HG02970 (cell line): ENCODE data around the gene ATRNL1.

Source experiments
- ATAC-seq: cut with Tn5 transposase; IDR thresholded peaks from one replicate; pipeline ENCODE4 v1.9.1; 2021; ENCODE audit warnings: mild to moderate bottlenecking, moderate library complexity, moderate number of reproducible peaks; ENCODE audit not compliant: unreplicated experiment, low FRiP score

The ATRNL1 gene

DNA sequence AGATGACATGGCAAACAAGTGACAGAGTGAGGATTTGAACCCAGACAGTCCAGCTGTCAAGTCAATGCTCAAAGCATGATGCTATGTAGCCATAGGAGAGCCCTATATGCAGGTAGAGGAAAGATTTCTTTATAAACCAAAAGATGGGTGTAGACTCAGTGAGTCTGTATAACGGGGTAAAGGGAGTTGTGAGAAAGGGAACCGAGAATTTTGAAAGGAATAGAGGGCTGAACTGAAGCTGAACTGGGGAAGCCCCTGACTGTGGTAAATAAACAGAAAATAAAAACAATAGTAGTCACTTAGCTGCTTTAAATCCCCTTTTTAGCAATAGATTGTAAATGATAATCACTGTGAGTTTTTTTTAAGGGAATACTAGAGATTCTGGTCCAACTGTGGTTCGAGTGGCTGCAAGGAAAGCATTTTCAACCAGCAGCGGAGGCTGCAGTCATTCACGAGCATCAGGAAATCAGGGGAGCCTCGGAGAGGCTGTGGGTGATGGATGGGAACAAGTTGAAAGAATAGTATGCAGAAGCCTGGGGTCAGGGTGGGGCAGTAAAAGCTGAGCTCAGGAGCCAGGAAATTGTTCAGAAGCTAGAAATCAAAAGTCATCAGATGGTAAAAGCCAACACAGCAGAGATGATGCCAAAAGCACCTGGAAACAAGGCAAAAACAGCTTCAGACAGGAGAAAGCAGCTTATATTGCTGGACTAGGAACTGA lies 786.4 kb downstream of the ATRNL1 start:
- ATAC-seq, result no peak

DNA sequence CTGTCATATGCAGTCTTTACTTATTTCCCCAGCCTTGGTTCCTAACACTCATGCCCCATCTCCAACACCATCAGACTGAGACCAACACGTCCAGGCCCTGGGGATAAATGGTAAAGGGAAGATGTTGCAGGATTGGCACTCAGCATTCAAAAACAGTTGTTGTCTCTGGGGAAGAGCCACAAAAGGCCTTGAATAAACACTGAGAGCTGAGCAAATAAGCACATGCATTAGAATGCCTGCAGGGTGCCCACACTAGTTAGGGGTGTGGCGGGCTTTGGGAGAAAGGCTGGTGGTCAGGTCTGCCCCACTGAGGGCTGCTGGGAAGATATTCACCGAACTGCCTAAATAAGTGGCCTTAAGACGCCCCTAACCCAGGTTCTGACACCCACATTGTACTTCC lies 788.9 kb downstream of the ATRNL1 start:
- no peak for ATAC-seq

DNA sequence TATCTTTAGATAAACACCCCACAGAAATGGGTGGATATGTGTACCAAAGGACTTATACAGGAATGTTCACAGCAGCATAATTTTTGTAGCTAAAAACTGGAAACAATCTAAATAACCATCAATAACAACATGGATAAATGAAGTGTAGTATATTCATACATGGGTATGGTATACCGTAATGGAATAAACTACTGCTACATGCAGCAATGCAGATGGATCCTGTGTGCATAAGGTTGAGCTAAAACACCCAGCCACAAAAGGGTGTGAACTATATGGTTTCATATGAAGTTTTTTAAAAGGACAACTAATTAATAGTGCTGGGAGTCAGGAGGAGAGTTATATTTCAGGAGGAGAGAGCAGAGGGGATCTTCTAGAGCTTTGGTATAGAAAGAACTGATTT lies 790.2 kb downstream of the ATRNL1 start:
- ATAC-seq, result no peak

DNA sequence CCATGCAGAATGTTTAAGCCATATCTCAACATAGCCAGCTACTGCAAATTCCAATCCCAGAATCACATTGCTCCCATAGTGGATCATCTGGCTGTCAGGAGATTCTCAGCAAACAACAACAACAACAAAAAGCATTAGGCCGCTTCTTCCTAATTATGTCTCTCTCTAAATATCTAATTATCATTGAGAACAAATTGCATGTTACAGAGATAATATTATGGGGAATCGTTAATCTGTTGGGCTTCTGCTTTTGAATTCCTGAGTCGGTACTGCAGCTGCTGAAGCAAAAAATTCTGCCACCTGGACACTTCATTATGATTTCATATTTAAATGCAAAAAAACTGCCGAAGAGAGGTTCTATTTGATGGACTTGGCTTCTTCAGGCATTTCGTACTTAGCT lies 791.2 kb downstream of the ATRNL1 start:
- no peak for ATAC-seq

DNA sequence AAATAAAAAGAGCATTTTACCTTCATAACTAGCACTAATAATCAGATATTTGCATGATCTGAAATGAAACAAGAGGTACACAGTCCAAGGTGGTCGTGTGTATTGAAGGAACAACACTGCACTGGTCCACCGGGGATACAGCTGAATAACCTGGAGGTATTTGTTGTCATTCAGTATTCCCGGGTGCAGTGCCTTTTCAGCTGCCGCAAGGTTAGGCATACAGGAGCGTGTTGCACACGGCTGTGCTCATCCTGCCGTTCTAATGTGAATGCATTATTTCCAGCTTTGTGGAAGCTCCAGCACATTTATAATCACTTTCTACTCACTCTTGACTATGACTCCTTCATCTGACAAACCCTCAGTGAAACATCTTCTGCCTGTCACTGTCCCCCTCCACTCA lies 802.0 kb downstream of the ATRNL1 start:
- ATAC-seq, result no peak

DNA sequence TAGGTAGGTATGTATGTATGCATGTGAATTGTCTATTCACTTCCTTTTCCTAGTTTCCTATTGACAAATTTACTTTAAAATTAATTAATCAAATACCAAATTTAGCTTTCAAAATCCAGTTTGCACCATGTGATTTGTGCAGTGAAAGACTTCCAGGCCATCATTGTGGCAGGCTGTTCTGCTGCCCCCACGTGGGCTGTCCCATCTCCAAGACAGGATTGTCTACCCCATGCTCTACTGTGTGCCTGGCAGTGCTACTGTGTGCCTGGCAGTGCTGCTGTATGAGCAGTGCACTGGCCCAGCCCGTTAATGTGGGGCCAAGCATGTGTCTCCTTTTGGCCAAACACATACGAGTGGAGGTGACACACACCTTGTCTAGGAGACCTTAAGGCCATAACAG lies 805.1 kb downstream of the ATRNL1 start:
- no peak for ATAC-seq

DNA sequence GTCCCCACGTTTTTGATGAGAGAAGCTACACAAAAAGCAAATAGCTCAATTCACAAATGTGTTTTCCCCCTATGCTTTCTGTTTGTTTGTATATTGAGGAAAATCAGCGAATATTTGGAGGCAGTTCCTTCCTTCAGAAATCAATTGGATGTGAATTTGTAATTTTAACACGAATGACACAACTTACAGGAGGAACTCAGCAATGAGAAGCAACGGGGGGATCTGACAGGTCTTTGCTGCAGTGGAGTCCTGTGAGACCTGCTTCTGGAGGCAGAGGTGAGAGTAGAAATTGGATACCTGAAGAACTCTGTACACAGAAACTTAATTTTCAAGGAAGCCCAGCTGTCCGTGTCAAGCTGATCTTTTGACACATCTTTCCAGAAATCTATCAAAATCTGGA lies 809.4 kb downstream of the ATRNL1 start:
- ATAC-seq, result no peak

DNA sequence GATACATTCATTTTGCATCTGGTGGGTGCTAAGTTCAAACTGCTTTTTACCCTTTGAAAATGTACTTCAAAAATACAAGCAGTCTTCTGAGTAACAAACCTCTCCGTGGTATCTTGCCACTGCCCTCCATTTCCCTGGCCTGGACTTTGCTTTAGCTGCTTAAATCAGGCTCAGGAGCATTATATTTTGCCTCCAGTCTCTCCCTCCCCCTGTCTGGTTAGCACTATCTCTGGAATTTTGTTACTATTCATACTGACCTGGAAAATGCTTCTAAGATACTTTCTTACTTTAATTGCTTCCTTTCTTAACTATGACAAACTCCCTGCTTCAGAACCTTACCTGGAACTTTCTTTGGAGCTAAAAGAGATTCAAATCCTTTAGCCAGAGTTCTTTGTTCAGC lies 810.0 kb downstream of the ATRNL1 start:
- ATAC-seq, result no peak

DNA sequence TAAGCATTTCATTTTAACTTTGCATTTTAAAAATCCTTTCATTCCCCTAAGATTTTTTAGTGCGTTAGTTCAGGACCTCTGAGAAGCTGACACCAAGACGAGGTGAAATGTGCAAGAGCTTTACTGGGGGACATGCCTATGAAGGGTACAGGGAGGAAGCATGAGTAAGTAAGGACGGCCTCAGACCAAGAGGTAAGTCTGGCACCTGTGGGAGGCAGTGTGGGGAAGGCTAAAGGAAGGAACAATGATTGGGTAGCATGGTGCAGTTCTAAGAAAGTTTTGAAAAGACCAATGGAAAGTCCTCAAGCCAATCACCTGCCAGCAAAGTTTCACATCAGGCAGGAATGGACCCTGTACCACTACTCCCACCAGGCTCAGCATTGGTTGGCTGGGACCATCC lies 810.7 kb downstream of the ATRNL1 start:
- no peak for ATAC-seq

DNA sequence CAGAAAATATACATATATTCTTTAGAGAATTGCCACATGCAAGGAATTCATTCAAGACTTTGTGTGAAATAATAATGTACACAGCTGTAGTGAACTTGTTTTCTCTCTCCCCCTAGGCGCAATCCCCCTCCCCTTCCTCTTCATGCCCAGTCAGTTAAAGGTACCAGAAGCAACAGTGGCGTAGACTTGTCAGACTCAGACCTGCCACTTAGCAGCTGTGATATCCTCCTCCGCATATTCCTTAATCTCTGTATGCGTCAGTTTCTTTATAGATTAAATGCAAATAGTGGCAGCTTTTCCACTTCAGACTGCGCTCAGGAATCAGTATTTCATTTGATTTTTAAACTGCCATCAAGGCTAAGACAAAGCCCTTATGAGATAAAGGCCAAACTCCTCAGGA lies 815.9 kb downstream of the ATRNL1 start:
- ATAC-seq, result no peak

DNA sequence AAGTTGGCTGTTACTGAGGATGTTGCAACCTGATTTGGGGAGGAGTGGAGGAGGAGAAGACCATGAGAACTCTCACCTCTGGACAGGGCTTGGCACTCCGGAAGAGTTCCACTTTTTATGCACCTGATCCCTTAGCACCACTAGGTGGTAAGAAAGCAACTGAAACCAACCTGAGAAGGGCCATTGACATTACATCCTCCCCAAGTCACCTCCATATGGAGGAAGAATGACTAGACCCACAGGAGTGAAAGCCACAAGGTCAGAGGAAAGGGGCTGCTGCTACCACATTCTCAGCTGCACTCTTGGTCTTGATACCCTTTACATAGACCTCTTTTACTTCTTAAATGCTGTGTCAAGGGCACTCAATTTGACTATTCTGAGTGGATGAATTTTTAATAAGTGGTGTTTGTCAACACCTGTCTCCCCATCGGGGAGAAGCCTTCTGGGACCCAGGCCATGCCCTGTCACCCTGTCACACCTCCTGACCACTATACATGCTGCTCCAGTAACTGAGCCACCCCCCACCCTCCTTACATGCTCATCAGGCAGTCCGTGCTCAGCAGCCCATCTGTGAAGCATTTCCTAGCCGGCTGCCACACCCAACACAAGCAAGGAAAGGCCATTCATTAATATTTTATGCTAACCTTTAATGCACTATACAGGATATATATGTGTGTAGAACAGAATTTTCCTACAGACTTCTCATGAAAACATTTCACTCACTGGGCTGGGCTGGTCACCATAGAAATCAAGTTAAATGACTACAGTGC lies 817.0 kb downstream of the ATRNL1 start:
- ATAC-seq, result no peak

DNA sequence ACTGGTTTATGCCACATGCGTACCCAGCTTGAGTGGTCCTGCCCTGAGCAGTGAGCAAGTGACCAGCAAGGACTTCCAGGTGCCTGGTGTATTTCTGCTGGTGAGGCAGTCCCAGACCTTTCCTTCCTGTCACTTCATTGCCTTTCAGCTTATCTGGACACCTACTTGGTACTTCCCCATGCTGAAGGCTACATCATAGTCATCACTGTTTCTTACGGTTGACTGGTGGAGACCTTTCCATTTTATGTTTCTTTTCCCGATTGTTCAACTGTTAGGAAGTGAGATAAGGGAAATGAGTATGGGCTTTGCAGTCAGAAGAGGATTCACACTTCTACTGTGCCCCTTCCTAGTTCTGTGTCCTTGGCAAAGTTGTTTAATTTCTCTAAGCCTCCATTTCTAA lies 821.3 kb downstream of the ATRNL1 start:
- no peak for ATAC-seq

DNA sequence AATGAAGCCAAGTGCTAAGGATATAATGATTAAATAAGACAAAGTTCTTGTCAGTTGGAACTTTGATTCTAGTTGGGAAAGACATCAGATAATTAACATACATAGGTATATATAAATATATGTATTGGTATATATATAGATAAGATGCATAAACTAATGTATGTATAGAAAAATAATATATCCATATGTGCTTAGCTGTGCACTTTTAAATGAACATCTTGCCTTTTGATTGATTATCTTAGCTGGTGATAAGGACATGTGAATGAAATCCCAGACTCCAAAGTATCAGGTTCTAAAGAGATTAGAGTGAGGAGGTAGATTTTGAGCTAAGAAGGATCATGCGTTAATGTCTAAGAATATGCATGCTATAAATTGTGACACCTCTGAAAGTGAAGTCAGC lies 822.3 kb downstream of the ATRNL1 start:
- ATAC-seq, result no peak

DNA sequence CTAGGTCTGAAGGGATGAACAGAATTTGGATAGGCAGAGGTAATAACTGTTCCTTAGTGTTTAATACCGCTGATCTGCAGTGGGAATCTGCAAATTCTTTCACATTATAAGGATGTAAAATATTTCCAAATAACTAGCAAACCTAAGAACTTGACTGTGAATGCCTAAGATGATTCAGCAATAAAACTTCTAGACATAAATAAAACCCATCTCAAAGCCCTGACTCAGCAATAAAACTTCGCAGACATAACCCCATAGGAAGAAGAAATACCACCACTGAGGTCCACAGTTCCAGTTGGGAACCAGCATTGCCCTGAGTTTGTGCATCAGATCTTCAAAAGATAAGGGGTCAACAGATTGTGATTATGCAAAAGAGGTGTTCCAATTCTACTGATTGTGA lies 825.6 kb downstream of the ATRNL1 start:
- no peak for ATAC-seq

DNA sequence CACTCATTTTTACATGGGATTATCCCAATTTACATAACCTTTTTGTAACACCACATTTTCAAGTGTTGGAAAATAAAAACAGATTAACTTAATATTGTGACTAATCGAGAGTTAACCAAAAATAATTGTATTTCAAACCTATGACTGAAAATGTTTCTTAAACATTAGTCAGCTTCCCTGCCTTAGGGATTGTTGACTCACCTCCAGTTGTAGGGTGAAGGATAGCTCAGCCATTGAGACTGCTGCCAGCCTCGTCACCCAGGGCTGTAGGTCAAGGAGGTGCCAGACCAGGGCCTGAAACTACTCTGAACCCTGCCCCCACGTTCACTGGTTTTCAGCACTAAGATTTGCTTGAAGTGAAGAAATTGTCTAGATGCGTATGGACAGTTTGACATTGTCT lies 828.6 kb downstream of the ATRNL1 start:
- ATAC-seq, result no peak

DNA sequence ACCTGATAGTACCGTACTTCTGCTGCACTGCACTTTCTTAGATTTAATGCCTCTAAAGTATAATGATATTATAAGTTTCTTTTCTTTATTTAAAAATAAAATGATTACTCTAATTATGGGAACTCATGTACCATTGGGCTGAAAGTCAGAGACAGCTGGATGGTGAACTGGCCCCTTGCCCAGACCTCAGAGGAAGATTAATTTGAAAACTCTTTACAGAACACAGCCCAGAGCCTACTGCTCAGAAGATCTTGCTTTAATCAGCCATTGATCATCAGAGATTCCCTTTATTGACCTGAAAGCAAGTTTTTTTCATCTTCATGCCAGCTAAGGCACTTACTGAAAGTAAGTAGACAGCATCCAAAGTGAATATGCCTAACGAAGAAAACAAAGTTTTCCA lies 838.1 kb downstream of the ATRNL1 start:
- no peak for ATAC-seq

DNA sequence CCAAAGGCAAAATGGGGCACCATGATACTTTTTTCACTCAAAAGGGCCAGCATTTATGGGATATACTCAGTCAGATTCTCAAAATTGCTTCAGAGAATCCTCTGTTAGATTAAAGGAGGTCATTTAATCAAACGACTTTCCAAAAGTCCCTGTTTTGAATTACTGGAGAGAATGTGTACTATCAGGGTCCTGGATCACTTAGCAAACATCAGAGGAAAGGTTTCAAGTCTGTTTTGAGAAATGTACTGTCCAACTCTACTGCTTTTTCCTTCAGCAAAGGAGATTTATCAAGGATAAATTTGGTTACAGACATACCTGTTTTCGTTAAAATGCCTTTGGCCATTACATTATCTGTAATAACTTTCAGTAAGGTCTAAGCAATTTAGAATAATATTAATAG lies 838.9 kb downstream of the ATRNL1 start:
- no peak for ATAC-seq

DNA sequence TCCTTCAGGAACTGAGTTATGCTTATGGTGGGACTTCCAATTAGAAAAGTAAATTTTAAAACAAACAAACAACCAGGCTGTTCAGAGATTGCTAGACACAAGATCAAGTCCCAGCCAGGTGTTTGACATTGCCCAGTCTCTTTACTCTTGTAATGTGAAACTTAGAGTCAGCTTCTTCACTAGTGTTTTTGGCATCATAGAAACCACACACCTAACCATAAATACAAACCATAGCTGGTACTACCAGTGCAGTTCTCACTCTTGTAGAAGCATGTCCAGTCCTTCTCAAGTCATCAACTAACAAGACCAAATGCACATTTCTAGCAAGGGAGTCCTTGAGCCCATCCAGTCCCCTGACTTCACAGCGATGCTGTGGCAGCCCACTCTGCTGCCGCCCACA lies 839.9 kb downstream of the ATRNL1 start:
- no peak for ATAC-seq

DNA sequence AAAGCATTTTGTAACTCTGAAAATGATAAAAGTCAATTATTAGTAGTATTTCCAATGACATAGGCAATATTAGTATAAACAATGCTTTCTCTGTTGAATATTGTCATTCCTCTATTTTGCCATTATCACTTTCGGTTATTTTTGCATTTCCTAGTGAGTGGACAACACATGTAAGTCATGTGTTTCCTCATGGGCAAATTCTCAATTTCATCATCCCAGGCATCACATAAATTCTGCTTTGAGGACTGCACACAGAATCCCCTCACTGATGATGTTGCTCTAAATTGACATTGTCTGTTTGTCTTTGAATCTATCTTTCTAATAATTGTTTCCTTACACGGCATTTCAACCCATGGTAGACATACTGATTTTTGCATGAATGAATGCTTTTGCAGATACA lies 842.6 kb downstream of the ATRNL1 start:
- no peak for ATAC-seq

DNA sequence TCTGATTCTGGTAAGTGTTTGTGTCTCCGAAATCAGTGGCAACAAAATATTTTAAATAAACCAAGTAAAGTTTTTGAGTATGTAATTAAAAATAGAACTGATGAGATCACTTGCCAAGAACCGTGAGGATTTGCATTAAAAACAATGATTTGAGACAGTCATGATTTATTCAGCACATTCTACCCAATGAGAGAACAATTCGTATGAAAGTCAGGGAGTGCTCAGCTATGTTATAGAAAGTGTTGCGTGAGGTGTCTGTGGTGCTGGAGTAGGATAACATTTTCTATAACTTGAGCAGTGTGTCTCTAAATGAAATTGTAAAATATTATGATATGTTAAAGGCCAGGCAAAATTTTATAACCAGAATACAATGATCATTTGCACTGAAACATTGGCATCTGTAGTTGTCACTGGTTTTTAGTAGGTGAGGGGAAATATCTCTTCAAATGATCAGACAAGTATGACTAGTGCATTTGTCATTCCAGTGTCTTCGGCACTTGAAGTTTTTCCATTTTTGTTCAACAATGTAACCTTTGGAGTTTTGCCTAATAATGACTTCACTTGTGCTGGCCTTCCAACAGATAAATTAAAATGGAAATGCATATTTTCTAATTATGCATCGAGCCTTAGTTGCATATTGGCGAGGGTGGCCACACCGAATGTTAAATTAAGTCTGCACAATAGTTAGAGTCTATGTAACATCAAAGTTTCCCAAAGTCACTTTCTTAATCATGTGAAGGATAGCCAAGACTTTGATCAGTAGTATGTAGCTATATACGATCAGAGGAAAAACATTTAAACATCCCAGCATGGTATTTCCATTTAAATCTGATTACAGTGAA lies 844.0 kb downstream of the ATRNL1 start:
- no peak for ATAC-seq

DNA sequence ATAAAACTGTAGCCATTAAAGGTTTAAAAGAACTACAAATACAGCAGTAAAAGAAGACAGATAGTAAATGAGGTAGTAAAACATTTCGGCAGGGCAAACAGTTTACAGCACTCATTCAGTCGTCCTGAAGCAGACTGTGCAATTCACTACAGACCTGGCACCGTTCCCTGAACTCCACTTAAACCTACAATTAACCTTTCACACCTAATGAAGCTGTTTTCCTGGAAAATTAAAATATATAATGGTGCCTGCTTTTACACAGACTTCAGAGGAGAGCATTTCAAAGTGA lies 844.5 kb downstream of the ATRNL1 start:
- no peak for ATAC-seq
